Thyroid gland (tissue), 4 donors: Measurements from ENCODE around the gene DHX16. TPM values are rescaled to one million over a fixed set of nuclear protein-coding genes. Genes with fewer than 3 reads are reported as not detected.

Source experiments
- DNase-seq, 2 donors: peaks; one replicate each; pipeline ENCODE4 v3.0.0-alpha.2; 2019
- H3K27ac ChIP-seq, 3 donors: fragments of 200-600 bp; sonication (generic); 1 replicate in 2 of 3; 2 replicates in 1 of 3; pipeline ENCODE4 v1.5.1; 2016 to 2019; ENCODE audit warnings: mild to moderate bottlenecking in 1 of 3, moderate library complexity in 1 of 3
- H3K27me3 ChIP-seq: fragments of 200-600 bp; sonication (generic); one replicate; pipeline ENCODE4 v1.5.1; 2019
- H3K36me3 ChIP-seq, 2 donors: fragments of 200-600 bp; sonication (generic); one replicate each; pipeline ENCODE4 v1.5.1; 2016 to 2019
- H3K4me1 ChIP-seq, 2 donors: fragments of 200-600 bp; sonication (generic); one replicate each; pipeline ENCODE4 v1.5.1; 2017 to 2019
- H3K4me3 ChIP-seq, 3 donors: fragments of 200-600 bp; sonication (generic); replicated peaks in 1 of 3; 1 replicate in 2 of 3; 2 replicates in 1 of 3; pipeline ENCODE4 v1.5.1; 2016; ENCODE audit warnings: mild to moderate bottlenecking in 1 of 3
- H3K9me3 ChIP-seq: fragments of 200-600 bp; sonication (generic); one replicate; pipeline ENCODE4 v1.5.1; 2017
- CTCF ChIP-seq, 6 experiments: fragments of 200-600 bp in 3 of 6; fragments of 450-650 bp in 3 of 6; sonication (generic) in 3 of 6; IDR thresholded peaks; one replicate each; pipeline ENCODE4 v1.5.1; 2016 to 2019; ENCODE audit warnings: antibody characterized with exemption in 6 of 6, mild to moderate bottlenecking in 2 of 6, inconsistent platforms in 1 of 6, moderate library complexity in 1 of 6
- POLR2A ChIP-seq, 2 donors: fragments of 450-650 bp; IDR thresholded peaks; one replicate each; pipeline ENCODE4 v1.6.1; 2017; ENCODE audit warnings: antibody characterized with exemption in 2 of 2, mild to moderate bottlenecking in 2 of 2, moderate library complexity in 1 of 2
- WGBS, 2 donors: methylation state at CpG; one replicate each; pipeline ENCODE4 v1.1.5; 2017; 5-methylcytosine and 5-hydroxymethylcytosine counted together
- intact Hi-C: fragments of 100-400 bp; cut with DNase I; formaldehyde crosslinking; loops from one replicate; pipeline ENCODE4 v1.15.1; 2023
- total RNA-seq, 4 donors: library from RNA; depleted of rRNA; stranded (reverse); fragments of >200 nt; gene quantifications; one replicate each; pipeline ENCODE4 v1.2.3, GENCODE V29; 2016

The DHX16 gene
- total RNA-seq, 4 donors from 2014 or later = 25.6 to 38.8 (median 28.2) TPM

GRCh38 chr6:30696432-30696831 lies 23.6 kb upstream of the DHX16 start:
- H3K27ac ChIP-seq = peak overlapping the region; percentile 75 to 97 (median 82)
- intact Hi-C loops = no loop called here
- no peak for DNase-seq
- no peaks in the 10 kb centered on the region for H3K27me3 ChIP-seq
- TF ChIP-seq POLR2A (IDR thresholded peaks at IDR 0.05) (no peak), CTCF (IDR thresholded peaks at IDR 0.05) (no peak)
- H3K4me1 ChIP-seq = peaks cover 18 to 22% of the 10 kb centered on the region in 2 donors
- WGBS, 2 donors = 69 to 81% methylated on average over 5 of the region's 5 CpGs
- H3K36me3 ChIP-seq = peaks cover 3 to 5% of the 10 kb centered on the region in 2 donors
- no peak overlapping the region for H3K4me3 ChIP-seq
- H3K9me3 ChIP-seq = no peaks in the 10 kb centered on the region

GRCh38 chr6:30691208-30691847 lies 18.5 kb upstream of the DHX16 start:
- TF ChIP-seq CTCF (IDR thresholded peaks at IDR 0.05) = no peak
- no peak for TF ChIP-seq POLR2A (IDR thresholded peaks at IDR 0.05)
- H3K9me3 ChIP-seq = no peaks in the 10 kb centered on the region
- intact Hi-C loops = no loop called here
- peak overlapping the region in 2 of 3 donors; percentile 49 to 80 for H3K27ac ChIP-seq
- peaks cover 39 to 52% of the 10 kb centered on the region in 2 donors for H3K4me1 ChIP-seq
- H3K36me3 ChIP-seq = no peaks in the 10 kb centered on the region
- WGBS, 2 donors = 25 to 28% methylated on average over 8 of the region's 8 CpGs
- peak overlapping the region in 2 of 3 donors; percentile 35 to 53 for H3K4me3 ChIP-seq
- H3K27me3 ChIP-seq = no peaks in the 10 kb centered on the region
- no peak for DNase-seq

GRCh38 chr6:30690403-30691207 lies 17.8 kb upstream of the DHX16 start, which contains the start of gene NRM:
TSS of gene NRM (minus strand) at chr6:30690984. CDS start at chr6:30690974, 10 bp downstream.
- Histone ChIP-seq H3K4me3 (peak within 1 kb of the TSS; percentile 35 to 62 (median 53)), H3K36me3 (no peaks in the 10 kb centered on the region), H3K27ac (peak within 1 kb of the TSS; percentile 50 to 80 (median 60)), H3K9me3 (no peaks in the 10 kb centered on the region), H3K27me3 (no peaks in the 10 kb centered on the region), H3K4me1 (peaks cover 32 to 49% of the 10 kb centered on the region in 2 donors)
- peak; percentile 81 to 84 for DNase-seq
- TF ChIP-seq POLR2A (IDR thresholded peaks at IDR 0.05) (peak in 1 of 2 donors; percentile 61), CTCF (IDR thresholded peaks at IDR 0.05) (no peak)
- intact Hi-C loops = no loop called here
- 2% methylated on average over 34 to 35 of the region's 40 CpGs for WGBS, 2 donors

- 44 to 46% methylated on average over 3 to 4 of the region's 4 CpGs for WGBS, 2 donors
- no peaks in the 10 kb centered on the region for H3K27me3 ChIP-seq
- peaks cover 29 to 47% of the 10 kb centered on the region in 2 donors for H3K4me1 ChIP-seq
- no peak for DNase-seq
- H3K27ac ChIP-seq = peak overlapping the region in 2 of 3 donors; percentile 60 to 80
- no peaks in the 10 kb centered on the region for H3K36me3 ChIP-seq
- intact Hi-C loops = no loop called here
- no peaks in the 10 kb centered on the region for H3K9me3 ChIP-seq
- peak overlapping the region in 1 of 3 donors; percentile 53 for H3K4me3 ChIP-seq
- TF ChIP-seq CTCF (IDR thresholded peaks at IDR 0.05) (no peak), POLR2A (IDR thresholded peaks at IDR 0.05) (no peak)
Observed at GRCh38 chr6:30689985-30690384, 17.2 kb upstream of the DHX16 start.
